Left colon (tissue), 2 donors: ENCODE data around the gene SHCBP1L. TPM values are rescaled to one million over a fixed set of nuclear protein-coding genes. Genes with fewer than 3 reads are reported as not detected.
"Not testable (repeated sequence)": the region's sequence is repeated elsewhere in the genome, so short reads cannot be mapped to it uniquely, and the experiment has no call there.

Experiments
- ATAC-seq: fragments of 200-7000 bp; cut with Tn5 transposase; one replicate; pipeline ENCODE4 v1.9.1; 2020; ENCODE audit warnings: mild to moderate bottlenecking, moderate library complexity
- DNase-seq, 2 donors: peaks; one replicate each; pipeline ENCODE4 v3.0.0-alpha.2; 2020
- intact Hi-C, 2 donors: fragments of 100-400 bp; cut with DNase I in 1 of 2; cut with micrococcal nuclease in 1 of 2; formaldehyde crosslinking; loops; one replicate each; pipeline versions ENCODE4 v1.11.2 to v1.14.0; 2022; cut with DNase I, micrococcal nuclease
- total RNA-seq, 2 donors: library from RNA; stranded (reverse); fragmentation: NEBNext Ultra II Directional; extraction: Animal tissue kit (Norgen Biotek cat#: 25700); gene quantifications; one replicate each; pipeline ENCODE4 v1.2.1, GENCODE V29; 2021
- donor health status: DM: no; HTN: no; CAD: no.
- donor health status: DM: yes; HTN: yes; CAD: no.

The SHCBP1L gene
- total RNA-seq, 2 donors from 2014 or later: not detected

DNA sequence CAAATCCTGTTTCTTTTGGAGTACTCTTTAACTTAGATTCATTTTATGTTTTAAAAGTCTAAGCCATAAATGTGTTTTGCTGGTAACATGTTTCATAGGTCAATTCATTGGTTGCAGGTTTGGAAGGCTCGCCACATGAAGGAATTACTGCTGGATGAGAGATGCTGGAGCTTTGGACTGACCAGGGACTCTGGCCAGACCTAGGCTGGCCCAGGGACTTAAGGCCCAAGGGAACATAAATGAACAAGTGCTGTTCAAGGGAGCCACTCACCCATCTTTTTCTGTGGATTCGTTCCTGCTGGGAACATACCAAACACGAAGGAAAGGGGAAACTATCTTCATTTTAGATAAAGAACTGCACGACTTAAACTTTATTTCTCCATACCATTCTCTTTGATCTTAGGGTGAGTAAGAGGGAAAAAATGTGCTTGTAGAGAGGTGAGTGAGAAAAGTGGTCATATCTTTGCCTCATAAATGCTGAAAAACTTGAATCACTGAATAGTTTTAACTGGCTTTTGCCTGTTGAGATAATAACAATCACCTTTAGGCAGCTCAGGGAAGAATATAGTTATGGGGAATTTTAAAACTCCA is 15.3 kb upstream of the SHCBP1L start:
- ATAC-seq: no peak
- DNase-seq: no peak
- intact Hi-C loops: loop anchor here in 1 of 2 donors (10.0 kb wide), 2 partner anchors 47 to 157 kb away; no protein-coding TSS in a partner anchor

DNA sequence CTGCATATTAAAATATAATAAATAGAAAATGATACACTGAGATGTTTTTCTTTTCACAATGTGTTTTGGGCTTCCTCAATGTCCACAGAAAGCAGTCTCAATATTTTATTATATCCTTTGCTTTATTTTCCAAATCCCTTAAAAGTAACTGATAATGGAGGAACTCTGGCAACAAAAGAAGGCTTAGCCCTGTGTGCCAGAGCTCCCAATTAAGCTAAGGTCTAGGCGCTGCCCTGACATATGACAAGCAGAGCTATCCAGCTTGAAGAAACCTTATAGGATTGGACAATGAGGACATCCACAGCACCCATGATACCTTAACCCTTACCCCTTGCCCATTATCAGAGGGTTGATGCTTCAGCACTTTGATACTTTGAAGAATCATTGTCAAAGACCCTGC is 12.9 kb upstream of the SHCBP1L start:
- no peak for DNase-seq
- ATAC-seq: no peak
- intact Hi-C loops: loop anchor here in 1 of 2 donors (10.0 kb wide), 2 partner anchors 49 to 159 kb away; no protein-coding TSS in a partner anchor

DNA sequence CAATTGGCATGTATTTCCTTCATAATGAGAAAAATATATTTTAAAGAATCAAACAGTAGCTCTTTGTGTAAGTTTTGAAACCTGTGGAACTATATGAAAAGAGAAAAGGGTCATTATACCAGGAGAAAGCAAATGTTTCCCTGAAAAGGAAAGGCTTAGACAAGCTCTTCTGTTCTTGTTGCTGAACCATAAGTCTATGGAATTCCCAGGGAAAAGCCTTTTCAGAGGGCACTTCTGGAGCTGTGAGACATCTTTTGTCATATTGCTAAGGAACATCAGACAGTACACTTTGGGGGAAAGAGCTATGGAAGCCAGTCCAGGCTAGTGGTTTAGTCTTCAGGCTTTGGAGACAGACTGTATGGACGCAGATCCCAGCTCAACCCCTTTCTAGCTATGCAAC is 12.1 kb upstream of the SHCBP1L start:
- ATAC-seq: no peak
- intact Hi-C loops: loop anchor here in 1 of 2 donors (10.0 kb wide), 2 partner anchors 50 to 160 kb away; no protein-coding TSS in a partner anchor
- no peak for DNase-seq

DNA sequence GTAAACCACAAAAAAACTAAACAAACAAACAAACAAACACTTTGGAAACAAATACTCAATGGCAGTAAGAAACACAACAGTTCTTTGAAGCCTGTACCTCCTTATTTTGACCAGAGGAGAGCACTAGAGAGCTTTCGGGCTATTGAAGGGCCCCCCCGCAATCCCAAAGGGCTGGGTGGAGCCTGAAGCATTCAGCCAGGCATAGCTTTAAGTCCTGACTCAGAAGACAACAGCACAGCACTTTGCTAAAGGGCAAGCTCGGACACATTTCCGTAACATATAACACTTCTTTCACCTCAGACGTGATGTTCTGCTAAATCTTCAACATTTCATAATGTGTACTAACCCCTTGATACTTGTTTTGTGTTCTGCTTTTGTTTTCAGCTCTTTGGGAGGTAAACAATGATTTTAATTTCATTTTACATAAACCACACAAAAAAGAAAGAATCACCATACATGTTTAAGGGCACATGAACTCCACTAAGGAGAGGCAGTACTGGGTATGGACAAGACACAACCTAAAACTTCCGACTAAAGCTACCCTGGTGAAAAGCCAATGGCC is 9.7 kb upstream of the SHCBP1L start:
- intact Hi-C loops: loop anchor here in 1 of 2 donors (10.0 kb wide), 2 partner anchors 52 to 162 kb away; no protein-coding TSS in a partner anchor
- peak; percentile 100 for ATAC-seq

DNA sequence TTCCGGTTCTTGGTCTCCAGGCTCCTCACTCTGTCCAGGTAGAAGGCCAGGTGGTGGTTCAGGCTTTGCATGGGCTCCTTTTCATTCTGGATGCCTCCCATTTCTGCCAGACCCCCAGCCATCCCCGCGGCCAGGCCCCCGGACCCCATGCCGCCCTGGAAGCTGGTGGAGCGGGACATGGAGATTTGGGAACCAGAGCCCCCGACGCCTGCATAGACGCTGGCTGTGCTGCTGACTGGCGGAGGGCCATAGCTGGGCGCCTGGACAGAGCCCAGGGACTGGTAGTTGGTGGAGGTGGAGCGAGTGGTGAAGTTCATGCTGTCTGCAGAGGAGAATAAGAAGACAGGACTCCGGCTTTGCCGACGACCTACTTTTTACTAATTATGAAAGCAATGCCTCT is 7.1 kb upstream of the SHCBP1L start:
- DNase-seq (no peak), ATAC-seq (no peak)
- intact Hi-C loops: loop anchor here in 1 of 2 donors (10.0 kb wide), 2 partner anchors 55 to 165 kb away; no protein-coding TSS in a partner anchor

More for the DNA sequence above, 9.7 kb upstream of the SHCBP1L start:
- peak; percentile 65 to 77 for DNase-seq

DNA sequence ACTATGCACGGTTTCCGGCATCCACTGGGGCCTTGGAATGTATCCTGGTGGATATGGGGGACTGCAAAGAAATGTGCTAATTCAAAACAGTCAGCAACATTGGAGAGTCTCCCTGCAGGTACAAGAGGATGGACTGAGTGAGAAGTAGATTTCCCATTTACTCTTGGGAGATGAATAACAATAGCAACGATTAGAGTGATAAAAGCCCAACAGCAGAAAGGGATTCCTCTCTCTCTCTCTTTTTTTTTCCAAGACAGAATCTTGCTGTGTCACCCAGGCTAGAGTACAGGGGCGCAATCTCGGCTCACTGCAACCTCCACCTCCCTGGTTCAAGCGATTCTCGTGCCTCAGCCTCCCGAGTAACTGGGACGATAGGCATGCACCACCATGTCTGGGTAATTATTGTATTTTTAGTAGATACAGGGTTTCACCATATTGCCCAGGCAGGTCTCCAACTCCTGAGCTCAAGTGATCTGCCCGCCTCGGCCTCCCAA is 5.0 kb upstream of the SHCBP1L start:
- intact Hi-C loops: no loop called here
- ATAC-seq: no peak
- no peak for DNase-seq

DNA sequence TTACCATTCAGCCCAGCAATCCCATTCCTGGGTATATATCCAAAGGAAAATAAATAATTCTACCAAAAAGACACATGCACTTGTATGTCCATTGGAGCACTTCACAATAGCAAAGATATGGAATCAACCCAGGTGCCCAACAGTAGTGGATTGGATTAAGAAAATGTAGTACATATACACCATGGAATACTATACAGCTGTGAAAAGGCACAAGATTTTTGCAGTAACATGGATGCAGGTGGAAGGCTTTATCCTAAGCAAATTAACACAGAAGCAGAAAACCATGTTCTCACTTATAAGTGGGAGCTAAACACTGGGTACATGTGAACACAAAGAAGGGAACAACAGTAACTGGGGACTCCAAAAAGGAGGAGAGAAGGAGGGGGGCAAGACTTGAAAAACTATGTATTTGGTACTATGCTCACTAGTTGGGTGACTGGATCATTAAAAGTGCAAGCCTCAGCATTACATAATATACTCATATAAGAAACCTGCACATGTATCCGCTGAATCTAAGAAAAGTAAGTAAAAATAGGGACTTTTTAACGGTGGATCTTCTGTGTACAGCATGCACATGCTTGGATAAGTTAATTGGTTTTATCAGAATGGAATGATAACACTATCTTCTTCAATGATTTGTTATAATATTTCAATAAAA is 3.9 kb upstream of the SHCBP1L start:
- intact Hi-C loops: no loop called here
- no peak for DNase-seq
- ATAC-seq: no peak

DNA sequence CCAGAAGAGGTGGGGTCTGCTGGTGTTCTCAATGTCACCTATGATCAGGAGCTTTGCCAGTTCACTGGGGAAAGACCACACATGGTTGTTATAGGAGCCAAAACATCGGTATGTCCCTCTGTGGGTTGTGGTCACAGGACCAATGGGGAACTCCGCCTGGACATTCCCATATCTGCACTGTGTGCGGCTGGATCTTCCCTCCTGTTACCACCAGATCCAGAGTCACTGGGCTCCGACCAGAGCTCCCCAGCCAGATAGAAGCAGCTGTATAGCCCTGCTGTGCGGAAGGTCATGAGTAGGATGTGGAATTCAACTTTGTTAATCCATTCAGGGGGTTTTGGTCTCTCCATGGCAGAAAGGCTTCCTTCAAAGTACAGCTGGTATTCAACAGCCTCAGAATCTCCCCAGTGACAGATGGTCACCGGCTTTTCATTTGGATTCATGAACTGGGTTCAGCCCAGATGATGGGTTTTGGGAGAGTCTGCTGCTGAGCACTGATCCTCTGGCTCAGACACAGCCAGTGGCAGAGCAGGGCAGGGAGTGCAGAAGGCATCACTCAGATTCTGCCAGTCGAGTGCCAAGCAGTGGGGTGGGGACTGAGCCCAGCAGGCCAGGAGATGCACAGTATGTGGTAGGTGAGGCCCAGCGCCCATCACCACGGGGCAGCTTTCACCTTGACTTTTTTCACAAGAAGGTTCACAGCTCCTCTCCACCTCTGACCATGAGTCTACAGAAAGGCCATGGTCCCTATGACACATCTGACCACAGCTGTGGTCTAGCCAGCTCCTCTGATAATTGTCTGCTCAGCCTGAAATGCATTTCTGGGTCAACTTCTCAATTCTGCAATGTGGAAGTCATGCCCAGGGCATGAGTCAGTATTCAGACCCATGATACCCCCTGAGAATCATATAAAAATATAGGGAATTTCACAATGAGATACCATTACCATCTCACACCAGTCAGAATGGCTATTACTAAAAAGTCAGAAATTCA is 2.9 kb upstream of the SHCBP1L start:
- DNase-seq: no peak
- intact Hi-C loops: no loop called here
- ATAC-seq: no peak

DNA sequence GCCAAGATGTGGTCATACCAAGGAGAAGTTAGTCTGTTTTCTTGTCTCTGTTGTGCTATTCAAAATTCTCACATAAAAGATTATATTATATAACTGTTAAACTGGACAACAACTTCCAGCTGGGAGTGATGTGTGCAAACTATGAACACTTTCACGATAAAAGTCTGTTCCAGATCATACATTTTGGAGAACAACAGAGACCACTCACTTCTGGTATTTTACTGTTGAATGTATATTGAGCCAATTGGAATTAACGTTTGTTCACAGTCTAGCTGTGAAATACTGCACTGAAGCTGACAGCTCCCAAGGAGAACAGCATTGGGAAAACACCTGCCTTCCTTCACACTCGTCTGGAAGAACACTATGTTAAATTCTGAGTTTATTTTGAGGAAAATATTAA is 860 bp upstream of the SHCBP1L start:
- intact Hi-C loops: no loop called here
- no peak for DNase-seq
- no peak for ATAC-seq

DNA sequence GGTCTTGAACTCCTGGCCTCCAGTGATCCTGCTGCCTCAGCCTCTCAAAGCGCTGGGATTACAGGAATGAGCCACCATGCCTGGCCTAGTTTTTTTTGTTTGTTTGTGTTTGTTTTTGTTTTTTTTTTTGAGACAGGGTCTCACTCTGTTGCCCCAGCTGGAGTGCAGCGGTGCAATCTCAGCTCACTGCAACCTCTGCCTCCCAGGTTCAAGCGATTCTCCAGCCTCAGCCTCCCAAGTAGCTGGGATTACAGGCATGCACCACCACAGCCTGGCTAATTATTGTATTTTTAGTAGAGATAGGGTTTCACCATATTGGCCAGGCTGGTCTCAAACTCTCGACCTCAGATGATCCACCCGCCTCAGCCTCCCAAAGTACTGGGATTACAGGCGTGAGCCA is 9.6 kb downstream of the SHCBP1L start:
- intact Hi-C loops: not testable (repeated sequence)

DNA sequence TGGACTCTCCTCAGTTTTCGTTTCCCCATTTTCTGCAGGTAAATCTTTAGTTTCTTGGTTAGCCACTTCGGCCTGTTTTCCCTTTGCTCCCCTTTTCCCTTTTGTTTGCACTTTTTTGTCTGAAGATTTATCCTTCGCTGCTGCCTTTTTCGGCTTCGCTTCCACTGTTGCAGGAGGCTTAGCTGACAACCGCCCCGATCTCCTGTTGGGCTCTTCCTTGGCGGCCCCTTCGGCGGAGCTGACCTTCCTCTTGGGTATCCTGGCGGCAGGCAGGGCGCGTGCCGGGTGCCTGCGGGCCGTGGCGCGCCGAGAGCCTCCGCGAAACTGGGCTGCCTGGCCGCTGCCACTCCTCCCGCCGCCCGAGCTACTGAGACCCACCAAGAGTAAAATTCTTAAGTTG is 10.8 kb downstream of the SHCBP1L start:
- DNase-seq, intact Hi-C loops, ATAC-seq: not testable (repeated sequence)

More for the DNA sequence above, 9.6 kb downstream of the SHCBP1L start:
- ATAC-seq, DNase-seq: not testable (repeated sequence)

DNA sequence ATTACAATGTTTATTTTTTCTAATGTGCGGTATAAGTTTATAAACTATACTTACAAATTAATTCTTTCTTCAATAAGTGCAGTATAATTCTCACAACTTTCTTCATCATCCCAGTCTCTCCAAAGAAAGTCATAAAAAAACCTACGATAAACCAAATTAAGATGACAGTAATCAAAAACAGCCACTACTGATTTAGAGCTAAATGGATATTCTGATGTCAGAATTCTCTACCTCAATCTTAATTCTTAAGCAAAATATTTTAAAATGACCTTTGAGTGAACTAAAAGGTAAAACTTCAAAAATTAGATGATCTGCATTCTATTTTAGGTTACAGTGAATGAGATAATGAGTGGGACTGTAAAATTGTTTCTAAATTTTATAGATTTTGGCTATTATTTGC is 13.6 kb downstream of the SHCBP1L start:
- no peak for DNase-seq
- ATAC-seq: no peak
- intact Hi-C loops: no loop called here

DNA sequence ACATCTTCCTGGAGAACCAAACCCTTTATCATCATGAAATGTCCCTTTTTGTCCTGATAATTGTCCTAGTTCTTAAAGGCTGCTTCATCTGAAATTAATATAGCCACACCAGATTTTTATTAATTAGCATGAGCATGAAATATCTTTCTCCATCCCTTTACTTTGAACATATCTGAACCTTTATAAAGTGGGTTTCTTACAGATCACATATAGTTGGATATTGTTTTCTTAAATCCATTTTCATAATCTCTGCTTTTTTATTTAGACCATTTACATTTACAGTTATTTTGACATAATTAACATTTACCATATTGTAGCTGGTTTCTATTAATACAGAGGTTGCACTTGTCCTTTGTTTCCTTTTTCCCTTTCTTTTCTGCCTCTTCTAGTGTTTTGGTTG is 17.2 kb downstream of the SHCBP1L start:
- ATAC-seq (no peak), DNase-seq (no peak)
- intact Hi-C loops: no loop called here

DNA sequence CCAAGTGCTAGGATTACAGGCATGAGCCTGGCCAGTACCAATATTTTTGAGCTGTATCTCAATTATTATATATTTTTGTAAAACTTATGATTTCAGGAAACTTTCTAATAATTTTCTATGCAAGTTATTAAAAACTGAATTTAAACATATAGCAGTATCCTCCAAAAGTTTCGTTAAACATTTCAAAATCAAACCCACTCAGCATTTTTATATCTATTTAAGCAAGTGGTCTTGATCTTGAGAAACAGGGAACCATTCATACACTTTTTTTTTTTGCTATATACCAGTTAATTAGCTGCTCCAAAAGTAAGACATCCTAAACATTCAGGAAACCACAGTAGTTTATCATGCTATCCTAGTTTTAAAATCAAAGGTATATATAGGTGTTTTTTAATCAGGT is 22.0 kb downstream of the SHCBP1L start:
- ATAC-seq: no peak
- intact Hi-C loops: no loop called here
- no peak for DNase-seq

DNA sequence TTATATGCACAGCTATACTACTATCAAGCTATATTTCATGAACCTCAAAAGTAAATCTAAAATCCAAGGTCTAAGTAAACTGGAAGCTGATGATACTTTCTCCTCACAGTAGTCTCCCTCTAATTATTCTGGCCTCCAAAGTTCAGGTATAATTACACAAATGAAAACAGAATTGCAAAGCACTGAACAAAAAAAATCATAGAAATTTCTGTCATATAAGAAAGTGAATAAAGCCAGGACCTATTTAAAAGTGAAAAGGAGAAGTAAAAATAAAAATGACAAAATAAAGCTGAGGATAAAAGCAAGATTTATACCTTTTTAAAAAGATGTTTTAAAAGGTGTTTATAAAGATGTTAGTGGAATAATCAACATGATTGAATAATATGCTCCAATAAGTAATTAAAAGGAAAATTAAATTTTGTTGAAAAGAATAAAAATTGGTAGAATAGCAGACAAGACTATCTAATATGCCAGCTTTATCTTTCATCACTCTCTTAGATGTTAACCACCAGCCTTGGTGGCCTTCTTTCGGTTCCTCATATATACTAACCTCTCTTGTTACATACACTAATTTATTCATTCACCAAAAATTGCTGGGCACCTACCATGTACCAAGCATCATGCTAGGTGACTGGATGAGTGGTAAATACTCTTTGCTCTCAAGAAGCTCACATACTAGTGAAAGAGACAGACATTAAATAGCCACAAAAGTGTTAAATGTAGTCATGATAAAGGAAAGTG is 25.1 kb downstream of the SHCBP1L start:
- ATAC-seq (no peak), DNase-seq (no peak)
- intact Hi-C loops: no loop called here

DNA sequence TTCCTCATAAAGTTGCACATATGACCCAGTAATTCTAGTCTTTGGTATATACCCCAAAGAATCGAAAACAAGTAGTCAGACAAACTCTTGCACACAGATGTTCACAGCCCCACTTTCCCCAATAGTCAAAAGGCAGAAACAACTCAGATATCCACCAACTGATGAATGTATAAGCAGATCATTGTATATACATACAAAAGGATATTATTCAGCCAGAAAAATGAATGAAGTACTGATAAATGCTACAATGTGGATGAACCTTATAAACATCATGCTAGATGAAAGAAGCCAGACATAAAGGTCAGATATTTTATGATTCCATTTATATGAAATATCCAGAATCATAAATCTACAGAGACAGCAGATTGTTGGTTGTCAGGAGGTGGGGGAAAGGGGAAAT is 27.3 kb downstream of the SHCBP1L start:
- DNase-seq (no peak), ATAC-seq (no peak)
- intact Hi-C loops: no loop called here

DNA sequence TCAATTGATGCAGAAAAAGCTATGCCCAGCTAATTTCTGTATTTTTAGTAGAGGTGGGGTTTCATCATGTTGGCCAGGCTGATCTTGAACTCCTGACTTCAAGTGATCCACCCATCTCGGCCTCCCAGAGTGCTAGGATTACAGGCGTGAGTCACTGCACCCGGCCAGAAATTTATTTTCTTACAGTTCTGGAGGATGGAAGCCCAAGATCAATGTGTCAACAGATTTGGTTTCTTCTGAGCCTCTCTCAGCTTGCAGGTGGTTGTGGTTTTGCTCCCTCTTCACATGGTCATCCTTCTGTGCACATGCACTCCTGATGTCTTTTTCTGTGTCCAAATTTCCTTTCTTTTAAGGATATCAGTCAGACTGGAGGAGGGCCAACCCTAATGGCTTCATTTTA is 35.6 kb downstream of the SHCBP1L start:
- ATAC-seq (no peak), DNase-seq (no peak)
- intact Hi-C loops: no loop called here

DNA sequence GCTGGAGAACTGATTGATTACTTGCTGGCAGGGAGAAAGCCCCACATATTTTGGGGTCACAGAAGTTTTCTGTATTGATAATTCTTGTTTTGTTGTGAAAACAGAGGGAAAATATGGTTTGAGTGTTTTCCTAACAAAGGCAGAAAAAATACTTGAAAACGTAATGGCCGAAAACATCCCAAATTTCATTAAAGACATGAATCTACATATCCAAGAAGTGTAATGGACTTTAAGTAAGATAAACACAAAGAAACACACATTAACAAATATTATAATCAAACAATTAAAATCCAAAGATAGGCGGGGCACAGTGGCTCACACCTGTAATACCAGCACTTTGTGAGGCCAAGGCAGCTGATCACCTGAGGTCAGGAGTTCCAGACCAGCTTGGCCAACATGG is 39.6 kb downstream of the SHCBP1L start:
- ATAC-seq: no peak
- intact Hi-C loops: no loop called here
- no peak for DNase-seq
